Measurements from ENCODE around the gene KIF26B.

KIF26B gene

GRCh38 chr1:245751726-245752470 lies 597.1 kb downstream of the KIF26B start:
- DNase-seq (ENCODE audit: low spot score) = no peak
- TF ChIP-seq, protein P1, sequence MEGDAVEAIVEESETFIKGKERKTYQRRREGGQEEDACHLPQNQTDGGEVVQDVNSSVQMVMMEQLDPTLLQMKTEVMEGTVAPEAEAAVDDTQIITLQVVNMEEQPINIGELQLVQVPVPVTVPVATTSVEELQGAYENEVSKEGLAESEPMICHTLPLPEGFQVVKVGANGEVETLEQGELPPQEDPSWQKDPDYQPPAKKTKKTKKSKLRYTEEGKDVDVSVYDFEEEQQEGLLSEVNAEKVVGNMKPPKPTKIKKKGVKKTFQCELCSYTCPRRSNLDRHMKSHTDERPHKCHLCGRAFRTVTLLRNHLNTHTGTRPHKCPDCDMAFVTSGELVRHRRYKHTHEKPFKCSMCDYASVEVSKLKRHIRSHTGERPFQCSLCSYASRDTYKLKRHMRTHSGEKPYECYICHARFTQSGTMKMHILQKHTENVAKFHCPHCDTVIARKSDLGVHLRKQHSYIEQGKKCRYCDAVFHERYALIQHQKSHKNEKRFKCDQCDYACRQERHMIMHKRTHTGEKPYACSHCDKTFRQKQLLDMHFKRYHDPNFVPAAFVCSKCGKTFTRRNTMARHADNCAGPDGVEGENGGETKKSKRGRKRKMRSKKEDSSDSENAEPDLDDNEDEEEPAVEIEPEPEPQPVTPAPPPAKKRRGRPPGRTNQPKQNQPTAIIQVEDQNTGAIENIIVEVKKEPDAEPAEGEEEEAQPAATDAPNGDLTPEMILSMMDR (conservative IDR thresholded peaks at IDR 0.05; ENCODE audit: low read depth) = no peak
- ChIA-PET CTCF (no interaction called here), POLR2A (ENCODE audit: low non-redundant PET) (no interaction called here)
- no peak overlapping the region for H3K27ac ChIP-seq

- DNase-seq (ENCODE audit: low spot score) = no peak
- no peak overlapping the region for H3K27ac ChIP-seq
- CTCF ChIA-PET = no interaction called here
- POLR2A ChIA-PET (ENCODE audit: low non-redundant PET) = no interaction called here
- TF ChIP-seq, protein P1 (conservative IDR thresholded peaks at IDR 0.05; ENCODE audit: low read depth) = no peak
These were observed 597.8 kb downstream of the KIF26B start for GRCh38 chr1:245752561-245752960.

DNA sequence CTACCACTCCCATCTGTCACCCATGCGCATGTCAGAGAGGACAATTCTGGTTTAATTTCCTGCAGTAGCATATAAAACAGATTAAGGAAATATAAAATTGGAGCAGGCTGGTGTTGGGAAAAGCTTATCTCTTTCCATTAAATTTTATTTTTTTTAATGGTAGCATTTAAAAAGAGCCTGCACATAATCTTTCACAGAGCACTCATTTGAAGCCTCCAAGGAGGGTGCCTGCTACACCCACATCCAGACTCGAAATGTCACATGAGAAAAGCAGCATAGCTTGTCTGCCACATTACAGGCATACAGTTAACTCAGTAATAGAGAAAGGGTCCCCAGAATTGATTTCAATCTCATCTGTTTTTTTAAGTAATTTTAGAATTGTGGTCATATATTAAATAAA lies 599.0 kb downstream of the KIF26B start:
- TF ChIP-seq, protein P1 (conservative IDR thresholded peaks at IDR 0.05; ENCODE audit: low read depth) = no peak
- CTCF ChIA-PET = interaction anchor here (0.7 kb wide), 1 partner anchor 594 kb away, joined by 4 read pairs; no protein-coding TSS in a partner anchor
- no peak overlapping the region for H3K27ac ChIP-seq
- POLR2A ChIA-PET (ENCODE audit: low non-redundant PET) = no interaction called here
- no peak for DNase-seq (ENCODE audit: low spot score)

DNA sequence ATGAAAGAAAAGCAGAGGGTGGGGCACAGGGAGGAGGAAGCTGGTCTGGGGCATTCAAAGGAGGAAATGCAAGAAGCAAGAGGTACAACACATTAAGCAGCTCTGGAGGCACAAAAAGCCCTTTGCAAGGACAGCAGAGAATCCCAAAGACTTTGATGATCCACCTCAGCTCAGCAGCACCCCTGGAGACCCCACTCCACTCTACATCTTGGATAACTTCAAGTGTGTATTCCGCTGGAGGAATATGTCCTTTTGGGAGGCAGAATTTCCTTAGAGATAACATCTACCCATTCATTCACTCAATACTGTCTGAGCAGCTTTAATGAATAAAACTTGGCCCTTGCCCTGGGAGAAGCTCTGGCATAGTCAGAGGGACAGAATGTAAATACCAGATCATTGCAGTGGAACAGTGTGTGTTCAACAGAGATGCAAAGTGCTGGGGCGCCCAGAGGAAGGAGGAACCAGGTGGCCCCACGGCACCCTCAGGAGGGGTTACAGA lies 599.7 kb downstream of the KIF26B start:
- TF ChIP-seq, protein P1 (conservative IDR thresholded peaks at IDR 0.05; ENCODE audit: low read depth) = no peak
- CTCF ChIA-PET = interaction anchor here (0.9 kb wide), 1 partner anchor 22 kb away, joined by 3 read pairs; no protein-coding TSS in a partner anchor
- H3K27ac ChIP-seq = no peak overlapping the region
- DNase-seq (ENCODE audit: low spot score) = no peak
- POLR2A ChIA-PET (ENCODE audit: low non-redundant PET) = no interaction called here
